SK-N-SH (cell line): ENCODE results near the gene CLEC20A. TPM values are rescaled to one million over a fixed set of nuclear protein-coding genes. Genes with fewer than 3 reads are reported as not detected.

ENCODE experiments used
- CTCF ChIA-PET: fragments of 300-600, 350-600 bp; formaldehyde crosslinking; extraction: SDS; loops from one replicate; lab custom pipeline; 2021; lab: Yijun Ruan, JAX
- POLR2A ChIA-PET: fragments of 350-600 bp; sonication (Branson Sonifier 250); formaldehyde crosslinking; extraction: SDS; loops from one replicate; lab custom pipeline; 2020; ENCODE audit warnings: antibody characterized with exemption, inconsistent platforms; lab: Yijun Ruan, JAX
- DNase-seq: peaks from one replicate; pipeline ENCODE4 v3.0.0; 2012
- H2AFZ ChIP-seq: fragments of 200-600 bp; sonication (generic); 2 replicates; pipeline ENCODE4 v1.8.1; 2016; ENCODE audit warnings: antibody characterized with exemption, mild to moderate bottlenecking, low read depth
- H3F3A ChIP-seq: fragments of 200-600 bp; sonication (generic); replicated peaks from 2 replicates; pipeline ENCODE3; 2016; ENCODE audit warnings: antibody characterized with exemption, mild to moderate bottlenecking; ENCODE audit not compliant: insufficient read depth
- H3K27ac ChIP-seq, 2 experiments: fragments of 200-500 bp in 1 of 2; fragments of 200-600 bp in 1 of 2; sonication (Bioruptor generic) in 1 of 2; sonication (generic), shearing (Covaris generic) in 1 of 2; 2 replicates each; pipeline versions ENCODE4 v1.5.1 to v1.6.1; 2014 to 2016; ENCODE audit warnings: low read depth in 2 of 2, inconsistent platforms in 1 of 2, low read length in 1 of 2, mild to moderate bottlenecking in 1 of 2, mixed read lengths in 1 of 2
- H3K27me3 ChIP-seq: fragments of 200-600 bp; sonication (generic), shearing (Covaris generic); 2 replicates; pipeline ENCODE4 v1.6.1; 2016; ENCODE audit warnings: mixed run types; ENCODE audit not compliant: insufficient read depth
- H3K36me3 ChIP-seq, 2 experiments: fragments of 200-500 bp in 1 of 2; fragments of 200-600 bp in 1 of 2; sonication (Bioruptor generic) in 1 of 2; sonication (generic) in 1 of 2; replicated peaks in 1 of 2; 2 replicates each; pipeline versions ENCODE3 to v1.5.1; 2014 to 2016; ENCODE audit warnings: low read length in 1 of 2, mild to moderate bottlenecking in 1 of 2; ENCODE audit not compliant: insufficient read depth in 2 of 2, control insufficient read depth in 1 of 2
- H3K4me1 ChIP-seq, 2 experiments: fragments of 200-500 bp in 1 of 2; fragments of 200-600 bp in 1 of 2; sonication (Bioruptor generic) in 1 of 2; sonication (generic), shearing (Covaris generic) in 1 of 2; 2 replicates each; pipeline versions ENCODE4 v1.5.1 to v1.6.1; 2014 to 2016; ENCODE audit warnings: low read depth in 1 of 2, low read length in 1 of 2, mixed run types in 1 of 2; ENCODE audit not compliant: insufficient read depth in 2 of 2, control insufficient read depth in 1 of 2
- H3K4me2 ChIP-seq: fragments of 200-600 bp; sonication (generic), shearing (Covaris generic); 2 replicates; pipeline ENCODE4 v1.6.1; 2017; ENCODE audit warnings: mixed run types
- H3K4me3 ChIP-seq, 2 experiments: fragments of 200-500 bp in 1 of 2; fragments of 200-600 bp in 1 of 2; sonication (Bioruptor generic) in 1 of 2; sonication (generic), shearing (Covaris generic) in 1 of 2; 2 replicates each; pipeline versions ENCODE4 v1.5.1 to v1.8.1; 2014 to 2016; ENCODE audit warnings: low read depth in 2 of 2, inconsistent platforms in 1 of 2, low read length in 1 of 2, mild to moderate bottlenecking in 1 of 2, mixed read lengths in 1 of 2, moderate library complexity in 1 of 2
- H3K79me2 ChIP-seq: fragments of 200-600 bp; sonication (generic); 2 replicates; pipeline ENCODE4 v1.8.1; 2017; ENCODE audit warnings: mild to moderate bottlenecking; ENCODE audit not compliant: insufficient read depth
- H3K9ac ChIP-seq: fragments of 200-600 bp; sonication (generic); 2 replicates; pipeline ENCODE4 v1.6.1; 2017; ENCODE audit warnings: mixed run types
- H3K9me2 ChIP-seq: fragments of 200-600 bp; sonication (generic); 2 replicates; pipeline ENCODE4 v1.6.1; 2017; ENCODE audit warnings: mixed run types
- H3K9me3 ChIP-seq: fragments of 200-600 bp; sonication (generic); 2 replicates; pipeline ENCODE4 v1.6.1; 2017; ENCODE audit warnings: mixed run types, mild to moderate bottlenecking, moderate library complexity
- H4K20me1 ChIP-seq: fragments of 200-600 bp; sonication (generic); 2 replicates; pipeline ENCODE4 v1.6.1; 2017; ENCODE audit warnings: mild to moderate bottlenecking, mixed run types; ENCODE audit not compliant: insufficient read depth
- ELF1 ChIP-seq: IDR thresholded peaks from 2 replicates; pipeline ENCODE4 v1.4.0; 2012
- EZH2phosphoT487 ChIP-seq: fragments of 200-600 bp; sonication (generic); IDR thresholded peaks from 2 replicates; pipeline ENCODE4 v1.6.1; 2017; ENCODE audit warnings: low read depth, mixed run types, mild to moderate bottlenecking, antibody characterized with exemption, moderate library complexity, borderline replicate concordance
- FOSL2 ChIP-seq: IDR thresholded peaks from 2 replicates; pipeline ENCODE4 v1.4.0; 2012; ENCODE audit warnings: low read depth, mild to moderate bottlenecking, moderate library complexity, borderline replicate concordance
- GATA2 ChIP-seq: sonication (generic); formaldehyde crosslinking; IDR thresholded peaks from 2 replicates; pipeline ENCODE4 v1.5.0; 2020; ENCODE audit warnings: mild to moderate bottlenecking, missing genetic modification reagents
- MXI1 ChIP-seq: IDR thresholded peaks from 2 replicates; pipeline ENCODE4 v1.6.1; 2012; ENCODE audit warnings: mild to moderate bottlenecking, low read depth, low read length, improper control_type of control experiment
- NFIC ChIP-seq: IDR thresholded peaks from 2 replicates; pipeline ENCODE4 v1.4.0; 2012; ENCODE audit warnings: borderline replicate concordance
- PBX3 ChIP-seq: IDR thresholded peaks from 2 replicates; pipeline ENCODE4; 2012
- RAD21 ChIP-seq: IDR thresholded peaks from 2 replicates; pipeline ENCODE4 v1.6.1; 2012; ENCODE audit warnings: mild to moderate bottlenecking, low read length
- RCOR1 ChIP-seq: fragments of 150-350 bp; IDR thresholded peaks from 2 replicates; pipeline ENCODE4 v1.6.1; 2017; ENCODE audit warnings: antibody characterized with exemption, low read length
- SMC3 ChIP-seq: IDR thresholded peaks from 2 replicates; pipeline ENCODE4 v1.6.1; 2012; ENCODE audit warnings: low read depth, low read length, improper control_type of control experiment
- TAF1 ChIP-seq: IDR thresholded peaks from 2 replicates; pipeline ENCODE4 v1.6.1; 2012; ENCODE audit warnings: low read depth, mild to moderate bottlenecking, low read length, moderate library complexity, borderline replicate concordance
- TCF12 ChIP-seq: IDR thresholded peaks from 2 replicates; pipeline ENCODE4 v1.4.0; 2012
- YY1 ChIP-seq: IDR thresholded peaks from 2 replicates; pipeline ENCODE4 v1.4.0; 2012; ENCODE audit warnings: low read depth, mild to moderate bottlenecking
- WGBS: methylation state at CpG from one replicate; pipeline ENCODE4 v1.1.6; 2017; ENCODE audit warnings: low lambda C conversion rate; 5-methylcytosine and 5-hydroxymethylcytosine counted together
- polyA plus RNA-seq, 3 experiments: library from polyadenylated mRNA; depleted of rRNA; stranded (reverse); fragments of >200 nt; gene quantifications; 2 replicates each; pipeline ENCODE4 v1.2.3, GENCODE V29; 2012
- TF ChIP-seq, protein P1 (sequence below): IDR thresholded peaks from 2 replicates; pipeline ENCODE4 v1.4.0; 2012; ENCODE audit warnings: low read depth, borderline replicate concordance
- TF ChIP-seq, protein P2 (sequence below): IDR thresholded peaks from 2 replicates; pipeline ENCODE4 v1.6.1; 2012; ENCODE audit warnings: mild to moderate bottlenecking, low read depth, low read length, moderate library complexity

Gene CLEC20A
- polyA plus RNA-seq, 1 of the 3 experiments (the other 2 are of a cell fraction) = not detected

DNA sequence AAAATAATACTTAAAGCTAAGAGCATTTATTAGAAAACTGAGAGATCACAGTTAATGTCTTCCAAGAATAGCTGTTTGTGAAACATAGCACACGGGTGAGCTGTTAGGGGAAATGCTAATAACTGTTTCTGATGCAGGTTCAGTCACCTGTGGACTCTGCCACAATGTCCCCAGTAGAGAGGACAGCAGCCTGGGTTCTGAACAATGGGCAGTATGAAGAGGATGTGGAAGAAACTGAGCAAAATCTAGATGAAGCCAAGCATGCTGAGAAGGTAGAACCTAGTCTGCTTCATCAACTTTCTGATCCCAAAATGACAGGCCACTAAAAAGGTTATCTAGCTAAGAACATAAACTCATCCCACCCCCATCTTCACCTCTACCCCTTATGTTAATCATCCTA is 32.6 kb downstream of the CLEC20A start:
- no peak for DNase-seq
- ChIA-PET POLR2A (no interaction called here), CTCF (interaction anchor here (1.2 kb wide), 1 partner anchor 16 kb away, joined by 6 read pairs; no protein-coding TSS in a partner anchor)
- TF ChIP-seq, protein P1, sequence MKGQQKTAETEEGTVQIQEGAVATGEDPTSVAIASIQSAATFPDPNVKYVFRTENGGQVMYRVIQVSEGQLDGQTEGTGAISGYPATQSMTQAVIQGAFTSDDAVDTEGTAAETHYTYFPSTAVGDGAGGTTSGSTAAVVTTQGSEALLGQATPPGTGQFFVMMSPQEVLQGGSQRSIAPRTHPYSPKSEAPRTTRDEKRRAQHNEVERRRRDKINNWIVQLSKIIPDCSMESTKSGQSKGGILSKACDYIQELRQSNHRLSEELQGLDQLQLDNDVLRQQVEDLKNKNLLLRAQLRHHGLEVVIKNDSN = no peak
- no peak for TF ChIP-seq NFIC
- TF ChIP-seq EZH2phosphoT487 = no peak
- no peak for TF ChIP-seq YY1
- TF ChIP-seq ELF1 = no peak
- TF ChIP-seq RAD21 = no peak
- TF ChIP-seq GATA2 = no peak
- TF ChIP-seq MXI1 = no peak
- no peak for TF ChIP-seq TCF12
- TF ChIP-seq PBX3 = no peak
- TF ChIP-seq, protein P2, sequence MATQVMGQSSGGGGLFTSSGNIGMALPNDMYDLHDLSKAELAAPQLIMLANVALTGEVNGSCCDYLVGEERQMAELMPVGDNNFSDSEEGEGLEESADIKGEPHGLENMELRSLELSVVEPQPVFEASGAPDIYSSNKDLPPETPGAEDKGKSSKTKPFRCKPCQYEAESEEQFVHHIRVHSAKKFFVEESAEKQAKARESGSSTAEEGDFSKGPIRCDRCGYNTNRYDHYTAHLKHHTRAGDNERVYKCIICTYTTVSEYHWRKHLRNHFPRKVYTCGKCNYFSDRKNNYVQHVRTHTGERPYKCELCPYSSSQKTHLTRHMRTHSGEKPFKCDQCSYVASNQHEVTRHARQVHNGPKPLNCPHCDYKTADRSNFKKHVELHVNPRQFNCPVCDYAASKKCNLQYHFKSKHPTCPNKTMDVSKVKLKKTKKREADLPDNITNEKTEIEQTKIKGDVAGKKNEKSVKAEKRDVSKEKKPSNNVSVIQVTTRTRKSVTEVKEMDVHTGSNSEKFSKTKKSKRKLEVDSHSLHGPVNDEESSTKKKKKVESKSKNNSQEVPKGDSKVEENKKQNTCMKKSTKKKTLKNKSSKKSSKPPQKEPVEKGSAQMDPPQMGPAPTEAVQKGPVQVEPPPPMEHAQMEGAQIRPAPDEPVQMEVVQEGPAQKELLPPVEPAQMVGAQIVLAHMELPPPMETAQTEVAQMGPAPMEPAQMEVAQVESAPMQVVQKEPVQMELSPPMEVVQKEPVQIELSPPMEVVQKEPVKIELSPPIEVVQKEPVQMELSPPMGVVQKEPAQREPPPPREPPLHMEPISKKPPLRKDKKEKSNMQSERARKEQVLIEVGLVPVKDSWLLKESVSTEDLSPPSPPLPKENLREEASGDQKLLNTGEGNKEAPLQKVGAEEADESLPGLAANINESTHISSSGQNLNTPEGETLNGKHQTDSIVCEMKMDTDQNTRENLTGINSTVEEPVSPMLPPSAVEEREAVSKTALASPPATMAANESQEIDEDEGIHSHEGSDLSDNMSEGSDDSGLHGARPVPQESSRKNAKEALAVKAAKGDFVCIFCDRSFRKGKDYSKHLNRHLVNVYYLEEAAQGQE = no peak
- TF ChIP-seq TAF1 = no peak
- no peak for TF ChIP-seq FOSL2
- TF ChIP-seq RCOR1 = no peak
- TF ChIP-seq SMC3 = no peak
- H3K4me3 ChIP-seq = no peak overlapping the region
- peaks cover 31% of the 10 kb centered on the region in 2 experiments for H3K36me3 ChIP-seq
- no peaks in the 10 kb centered on the region; a peak in 1 of 4 replicates for H3K4me1 ChIP-seq
- no peaks in the 10 kb centered on the region for H4K20me1 ChIP-seq
- no peaks in the 10 kb centered on the region for H3K9me3 ChIP-seq
- H3K79me2 ChIP-seq = no peaks in the 10 kb centered on the region
- no peak overlapping the region for H3K4me2 ChIP-seq
- no peaks in the 10 kb centered on the region for H3K9me2 ChIP-seq
- H3K27ac ChIP-seq = no peak overlapping the region
- no peak overlapping the region for H2AFZ ChIP-seq
- WGBS = 88% methylated on average over 1 of the region's 1 CpG
- no peak overlapping the region for H3K9ac ChIP-seq
- H3F3A ChIP-seq = no peaks in the 10 kb centered on the region
- H3K27me3 ChIP-seq = no peaks in the 10 kb centered on the region
